GF-D8 (cell line): Measurements from ENCODE around the gene CACNA1B.
"Not testable (repeated sequence)": the region's sequence is repeated elsewhere in the genome, so short reads cannot be mapped to it uniquely, and the experiment has no call there.

ENCODE experiments used
- DNase-seq: peaks from one replicate; lab custom pipeline; 2025; lab: John Stamatoyannopoulos, UW

CACNA1B gene

GRCh38 chr9:138099803-138100598 is 222.4 kb downstream of the CACNA1B start:
- DNase-seq = no peak

- DNase-seq = no peak
These were observed 223.2 kb downstream of the CACNA1B start for GRCh38 chr9:138100711-138101350.

- DNase-seq = no peak
These were observed 224.1 kb downstream of the CACNA1B start for GRCh38 chr9:138101444-138102234.

- no peak for DNase-seq
These were observed 224.9 kb downstream of the CACNA1B start for GRCh38 chr9:138102246-138103051.

- no peak for DNase-seq
These were observed 225.7 kb downstream of the CACNA1B start for GRCh38 chr9:138103111-138103848.

GRCh38 chr9:138103849-138104206 is 226.2 kb downstream of the CACNA1B start:
- no peak for DNase-seq

GRCh38 chr9:138104251-138105122 is 226.9 kb downstream of the CACNA1B start:
- DNase-seq = no peak

GRCh38 chr9:138105123-138105415 is 227.5 kb downstream of the CACNA1B start:
- no peak for DNase-seq

GRCh38 chr9:138105561-138106505 is 228.3 kb downstream of the CACNA1B start:
- no peak for DNase-seq

- not testable (repeated sequence) for DNase-seq
These were observed 229.5 kb downstream of the CACNA1B start for GRCh38 chr9:138107039-138107438.

- no peak for DNase-seq
These were observed 234.0 kb downstream of the CACNA1B start for GRCh38 chr9:138111607-138112006.

- no peak for DNase-seq
These were observed 234.6 kb downstream of the CACNA1B start for GRCh38 chr9:138112090-138112748.

- no peak for DNase-seq
These were observed 235.4 kb downstream of the CACNA1B start for GRCh38 chr9:138112791-138113600.

- not testable (repeated sequence) for DNase-seq
These were observed 236.2 kb downstream of the CACNA1B start for GRCh38 chr9:138113701-138114325.

GRCh38 chr9:138114501-138115245 is 237.1 kb downstream of the CACNA1B start:
- DNase-seq = no peak

GRCh38 chr9:138115506-138115905 is 237.9 kb downstream of the CACNA1B start:
- no peak for DNase-seq

GRCh38 chr9:138116521-138116920 is 238.9 kb downstream of the CACNA1B start:
- no peak for DNase-seq
